Common myeloid progenitor, CD34-positive (primary cell): ENCODE measurements around the gene SOAT1. TPM values are rescaled to one million over a fixed set of nuclear protein-coding genes. Genes with fewer than 3 reads are reported as not detected.
"Not testable (repeated sequence)": the region's sequence is repeated elsewhere in the genome, so short reads cannot be mapped to it uniquely, and the experiment has no call there.

ENCODE experiments used
- CTCF ChIA-PET: fragments of 350-600 bp; sonication (Branson Sonifier 250); formaldehyde crosslinking; loops from one replicate; lab custom pipeline; 2021; ENCODE audit warnings: antibody characterized with exemption; lab: Charles Lee
- POLR2A ChIA-PET: fragments of 350-600 bp; sonication (Branson Sonifier 250); formaldehyde crosslinking; loops from one replicate; lab custom pipeline; 2021; ENCODE audit warnings: antibody characterized with exemption; lab: Charles Lee
- DNase-seq, 3 donors: peaks; one replicate each; pipeline versions ENCODE4 v3.0.0 to v3.0.0-alpha.2; 2013
- H3K27ac ChIP-seq, 2 experiments: 1 replicate in 1 of 2; 2 replicates in 1 of 2; pipeline ENCODE4 v1.7.0; 2013; ENCODE audit warnings: inconsistent platforms in 2 of 2, low read length in 2 of 2, mild to moderate bottlenecking in 2 of 2, low read depth in 1 of 2, moderate library complexity in 1 of 2; ENCODE audit not compliant: severe bottlenecking in 2 of 2, insufficient read depth in 1 of 2, poor library complexity in 1 of 2
- H3K27me3 ChIP-seq, 5 experiments: replicated peaks in 2 of 5; 1 replicate in 3 of 5; 2 replicates in 2 of 5; pipeline versions ENCODE4 v1.6.1 to v1.7.0; 2013; ENCODE audit warnings: low read length in 4 of 5, mild to moderate bottlenecking in 2 of 5, moderate library complexity in 2 of 5, inconsistent platforms in 1 of 5; ENCODE audit not compliant: insufficient read depth in 5 of 5, control insufficient read depth in 4 of 5
- H3K36me3 ChIP-seq, 4 experiments: 1 replicate in 2 of 4; 2 replicates in 2 of 4; pipeline versions ENCODE4 v1.6.1 to v1.7.0; 2013; ENCODE audit warnings: low read length in 3 of 4, control low read depth in 1 of 4, mild to moderate bottlenecking in 1 of 4; ENCODE audit not compliant: control insufficient read depth in 4 of 4, insufficient read depth in 4 of 4
- H3K4me1 ChIP-seq, 4 experiments: 1 replicate in 3 of 4; 2 replicates in 1 of 4; pipeline versions ENCODE4 v1.6.1 to v1.7.1; 2013; ENCODE audit warnings: low read length in 3 of 4, mild to moderate bottlenecking in 3 of 4, control low read depth in 1 of 4, inconsistent platforms in 1 of 4, moderate library complexity in 1 of 4; ENCODE audit not compliant: control insufficient read depth in 4 of 4, insufficient read depth in 4 of 4; ENCODE audit errors: control extremely low read depth in 1 of 4
- H3K4me3 ChIP-seq, 7 experiments: 1 replicate in 4 of 7; 2 replicates in 3 of 7; pipeline versions ENCODE4 v1.5.1 to v1.7.0; 2013; ENCODE audit warnings: mild to moderate bottlenecking in 7 of 7, low read length in 6 of 7, moderate library complexity in 6 of 7, inconsistent platforms in 2 of 7, low read depth in 2 of 7, control low read depth in 1 of 7; ENCODE audit not compliant: insufficient read depth in 4 of 7, control insufficient read depth in 1 of 7; ENCODE audit errors: extremely low read depth in 1 of 7
- H3K9me3 ChIP-seq, 5 experiments: 1 replicate in 4 of 5; 2 replicates in 1 of 5; pipeline versions ENCODE4 v1.6.1 to v1.7.1; 2013; ENCODE audit warnings: low read length in 4 of 5, mild to moderate bottlenecking in 2 of 5, inconsistent platforms in 1 of 5, low read depth in 1 of 5, moderate library complexity in 1 of 5; ENCODE audit not compliant: control insufficient read depth in 4 of 5, insufficient read depth in 2 of 5; ENCODE audit errors: control extremely low read depth in 1 of 5
- WGBS: methylation state at CpG from one replicate; pipeline ENCODE4 v1.1.5; 2013; ENCODE audit not compliant: insufficient coverage; 5-methylcytosine and 5-hydroxymethylcytosine counted together
- polyA plus RNA-seq: library from polyadenylated mRNA; unstranded; fragments of 120-200 nt; gene quantifications from one replicate; pipeline ENCODE4 v1.2.1, GENCODE V29; 2013

SOAT1 gene
- 10.5 TPM for polyA plus RNA-seq

GRCh38 chr1:179293340-179294327 is at the start of gene SOAT1:
Gene SOAT1, plus strand, starts transcription at chr1:179293797. Its CDS starts 8,888 bp downstream, at chr1:179302685.
- peak; percentile 87 to 94 (median 91) for DNase-seq
- peak within 1 kb of the TSS; percentile 75 to 90 (median 87) for H3K4me3 ChIP-seq
- peaks cover 0 to 4% (median 0%) of the 10 kb centered on the region in 4 experiments for H3K36me3 ChIP-seq
- CTCF ChIA-PET, result interaction anchor here (0.6 to 4.5 kb wide), 14 partner anchors 13 to 219 kb away, joined by 3 to 45 read pairs (median 3); partner anchors contain the start of gene TOR3A
- peaks cover 16 to 24% (median 20%) of the 10 kb centered on the region in 4 experiments for H3K4me1 ChIP-seq
- peak within 1 kb of the TSS in 1 of 2 experiments; percentile 74 for H3K27ac ChIP-seq
- under 1% methylated on average over 58 of the region's 71 CpGs for WGBS
- H3K27me3 ChIP-seq, result no peaks in the 10 kb centered on the region
- no peaks in the 10 kb centered on the region for H3K9me3 ChIP-seq
- POLR2A ChIA-PET, result interaction anchor here (0.8 kb wide), 1 partner anchor 173 kb away, joined by 4 read pairs; no protein-coding TSS in a partner anchor

GRCh38 chr1:179245426-179245825 is 48.2 kb upstream of the SOAT1 start:
- H3K27ac ChIP-seq, H3K36me3 ChIP-seq, H3K4me1 ChIP-seq, POLR2A ChIA-PET, CTCF ChIA-PET, H3K4me3 ChIP-seq, H3K9me3 ChIP-seq, H3K27me3 ChIP-seq, DNase-seq: not testable (repeated sequence)
- 80% methylated on average over 1 of the region's 2 CpGs for WGBS

GRCh38 chr1:179247923-179248322 is 45.7 kb upstream of the SOAT1 start:
- ChIA-PET CTCF (interaction anchor here (0.6 kb wide), 1 partner anchor 24 kb away, joined by 3 read pairs; no protein-coding TSS in a partner anchor), POLR2A (no interaction called here)
- Histone ChIP-seq H3K9me3 (no peaks in the 10 kb centered on the region), H3K4me1 (no peaks in the 10 kb centered on the region), H3K27ac (no peak overlapping the region), H3K27me3 (no peaks in the 10 kb centered on the region), H3K36me3 (no peaks in the 10 kb centered on the region), H3K4me3 (no peak overlapping the region)
- WGBS, result 95% methylated on average over 4 of the region's 9 CpGs
- no peak for DNase-seq

- no peaks in the 10 kb centered on the region for H3K36me3 ChIP-seq
- H3K27ac ChIP-seq, result no peak overlapping the region
- no peaks in the 10 kb centered on the region for H3K9me3 ChIP-seq
- peak in 2 of 3 donors; percentile 14 to 21 for DNase-seq
- POLR2A ChIA-PET, result no interaction called here
- no peaks in the 10 kb centered on the region for H3K4me1 ChIP-seq
- no peaks in the 10 kb centered on the region for H3K27me3 ChIP-seq
- no CpG with 5 or more reads among the region's 1 CpG for WGBS
- no peak overlapping the region for H3K4me3 ChIP-seq
- CTCF ChIA-PET, result interaction anchor here (0.6 to 1.2 kb wide), 3 partner anchors 18 to 116 kb away, joined by 3 to 4 read pairs (median 3); no protein-coding TSS in a partner anchor
These were observed 41.9 kb upstream of the SOAT1 start for GRCh38 chr1:179251675-179252074.

- POLR2A ChIA-PET, result no interaction called here
These were observed 41.0 kb upstream of the SOAT1 start for GRCh38 chr1:179252606-179253005.

GRCh38 chr1:179253286-179253972 is 40.2 kb upstream of the SOAT1 start:
- 100% methylated on average over 6 of the region's 8 CpGs for WGBS
- Histone ChIP-seq H3K9me3 (no peaks in the 10 kb centered on the region), H3K27me3 (no peaks in the 10 kb centered on the region), H3K27ac (no peak overlapping the region), H3K4me1 (no peaks in the 10 kb centered on the region), H3K36me3 (no peaks in the 10 kb centered on the region), H3K4me3 (no peak overlapping the region)
- ChIA-PET POLR2A (no interaction called here), CTCF (no interaction called here)
- peak in 1 of 3 donors; percentile 10 for DNase-seq

More at GRCh38 chr1:179252606-179253005, 41.0 kb upstream of the SOAT1 start:
- Histone ChIP-seq H3K4me3 (no peak overlapping the region), H3K27ac (no peak overlapping the region), H3K9me3 (no peaks in the 10 kb centered on the region), H3K36me3 (no peaks in the 10 kb centered on the region), H3K4me1 (no peaks in the 10 kb centered on the region), H3K27me3 (no peaks in the 10 kb centered on the region)
- CTCF ChIA-PET, result no interaction called here
- no peak for DNase-seq
- 98% methylated on average over 4 of the region's 4 CpGs for WGBS
